Keratinocyte (primary cell): ENCODE data around the gene LIN52.

Experiments used
- EZH2 ChIP-seq: IDR thresholded peaks from one replicate; pipeline ENCODE4 v1.6.1; 2012; ENCODE audit warnings: inconsistent platforms, mild to moderate bottlenecking, low read length, moderate library complexity
- TF ChIP-seq, protein P1 (sequence below), 3 experiments: IDR thresholded peaks in 1 of 3; conservative IDR thresholded peaks in 1 of 3; optimal IDR thresholded peaks in 1 of 3; 2 replicates in 2 of 3; 3 replicates in 1 of 3; pipeline versions ENCODE3 to v1.5.1; 2011; ENCODE audit warnings: low read length in 3 of 3, mild to moderate bottlenecking in 3 of 3, moderate library complexity in 2 of 3, control low read depth in 1 of 3, inconsistent platforms in 1 of 3; ENCODE audit not compliant: insufficient read depth in 2 of 3; ENCODE audit errors: extremely low read depth in 1 of 3

DNA sequence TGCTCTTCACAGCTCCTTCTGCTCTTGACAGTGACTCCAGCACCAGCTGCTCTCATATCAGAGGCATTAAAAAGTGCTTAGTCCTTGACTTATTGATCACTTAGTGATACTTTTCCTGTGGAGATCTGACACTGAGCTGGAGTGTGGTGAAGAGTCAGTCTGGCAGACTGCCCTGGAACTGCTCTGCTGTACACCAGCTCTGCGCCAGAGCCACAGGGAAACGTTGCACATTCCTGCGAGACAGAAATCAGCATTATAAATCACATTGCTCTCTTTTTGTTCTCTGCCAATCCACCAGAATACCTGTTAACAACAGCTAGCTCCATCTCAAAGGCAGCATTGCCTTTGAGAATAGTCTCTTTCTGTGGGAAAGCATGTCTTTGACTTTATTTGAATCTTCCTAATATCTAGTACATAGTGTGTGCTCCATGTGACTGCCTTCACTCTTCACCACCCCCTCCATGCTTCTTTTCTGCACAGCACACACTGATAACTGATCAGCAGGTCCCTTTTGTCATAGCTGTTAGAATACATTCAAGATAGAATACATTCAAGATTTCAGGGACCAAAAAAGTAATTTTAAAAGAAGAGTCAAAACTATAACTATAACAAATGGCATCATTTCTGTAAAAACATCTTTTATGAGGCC, 106.3 kb downstream of the LIN52 start:
- TF ChIP-seq, protein P1, sequence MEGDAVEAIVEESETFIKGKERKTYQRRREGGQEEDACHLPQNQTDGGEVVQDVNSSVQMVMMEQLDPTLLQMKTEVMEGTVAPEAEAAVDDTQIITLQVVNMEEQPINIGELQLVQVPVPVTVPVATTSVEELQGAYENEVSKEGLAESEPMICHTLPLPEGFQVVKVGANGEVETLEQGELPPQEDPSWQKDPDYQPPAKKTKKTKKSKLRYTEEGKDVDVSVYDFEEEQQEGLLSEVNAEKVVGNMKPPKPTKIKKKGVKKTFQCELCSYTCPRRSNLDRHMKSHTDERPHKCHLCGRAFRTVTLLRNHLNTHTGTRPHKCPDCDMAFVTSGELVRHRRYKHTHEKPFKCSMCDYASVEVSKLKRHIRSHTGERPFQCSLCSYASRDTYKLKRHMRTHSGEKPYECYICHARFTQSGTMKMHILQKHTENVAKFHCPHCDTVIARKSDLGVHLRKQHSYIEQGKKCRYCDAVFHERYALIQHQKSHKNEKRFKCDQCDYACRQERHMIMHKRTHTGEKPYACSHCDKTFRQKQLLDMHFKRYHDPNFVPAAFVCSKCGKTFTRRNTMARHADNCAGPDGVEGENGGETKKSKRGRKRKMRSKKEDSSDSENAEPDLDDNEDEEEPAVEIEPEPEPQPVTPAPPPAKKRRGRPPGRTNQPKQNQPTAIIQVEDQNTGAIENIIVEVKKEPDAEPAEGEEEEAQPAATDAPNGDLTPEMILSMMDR (optimal IDR thresholded peaks at IDR 0.05 in 1 of 3, IDR thresholded peaks at IDR 0.05 in 1 of 3, conservative IDR thresholded peaks at IDR 0.05 in 1 of 3; ENCODE audit: extremely low read depth in 1 of 3, insufficient read depth in 2 of 3, low read length in 3 of 3) = no peak
- TF ChIP-seq EZH2 = no peak
